ENCODE results near the gene BCKDK. TPM values are rescaled to one million over a fixed set of nuclear protein-coding genes. Genes with fewer than 3 reads are reported as not detected.

The BCKDK gene
- total RNA-seq, 1 experiment from 2014 or later, result 42.7 TPM

DNA sequence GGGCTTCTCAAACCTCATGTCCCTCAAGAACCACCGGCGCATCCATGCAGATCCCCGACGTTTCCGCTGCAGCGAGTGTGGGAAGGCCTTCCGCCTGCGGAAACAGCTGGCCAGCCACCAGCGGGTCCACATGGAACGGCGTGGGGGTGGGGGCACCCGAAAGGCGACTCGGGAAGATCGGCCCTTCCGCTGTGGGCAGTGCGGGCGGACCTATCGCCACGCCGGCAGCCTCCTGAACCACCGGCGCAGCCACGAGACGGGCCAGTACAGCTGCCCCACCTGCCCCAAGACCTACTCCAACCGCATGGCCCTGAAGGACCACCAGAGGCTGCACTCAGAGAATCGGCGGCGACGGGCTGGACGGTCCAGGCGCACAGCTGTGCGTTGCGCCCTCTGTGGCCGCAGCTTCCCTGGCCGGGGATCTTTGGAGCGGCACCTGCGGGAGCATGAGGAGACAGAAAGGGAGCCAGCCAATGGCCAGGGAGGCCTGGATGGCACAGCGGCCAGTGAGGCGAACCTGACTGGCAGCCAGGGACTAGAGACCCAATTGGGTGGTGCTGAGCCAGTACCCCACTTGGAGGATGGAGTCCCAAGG lies 28.1 kb upstream of the BCKDK start:
- no peak for DNase-seq (ENCODE audit: low read depth)

DNA sequence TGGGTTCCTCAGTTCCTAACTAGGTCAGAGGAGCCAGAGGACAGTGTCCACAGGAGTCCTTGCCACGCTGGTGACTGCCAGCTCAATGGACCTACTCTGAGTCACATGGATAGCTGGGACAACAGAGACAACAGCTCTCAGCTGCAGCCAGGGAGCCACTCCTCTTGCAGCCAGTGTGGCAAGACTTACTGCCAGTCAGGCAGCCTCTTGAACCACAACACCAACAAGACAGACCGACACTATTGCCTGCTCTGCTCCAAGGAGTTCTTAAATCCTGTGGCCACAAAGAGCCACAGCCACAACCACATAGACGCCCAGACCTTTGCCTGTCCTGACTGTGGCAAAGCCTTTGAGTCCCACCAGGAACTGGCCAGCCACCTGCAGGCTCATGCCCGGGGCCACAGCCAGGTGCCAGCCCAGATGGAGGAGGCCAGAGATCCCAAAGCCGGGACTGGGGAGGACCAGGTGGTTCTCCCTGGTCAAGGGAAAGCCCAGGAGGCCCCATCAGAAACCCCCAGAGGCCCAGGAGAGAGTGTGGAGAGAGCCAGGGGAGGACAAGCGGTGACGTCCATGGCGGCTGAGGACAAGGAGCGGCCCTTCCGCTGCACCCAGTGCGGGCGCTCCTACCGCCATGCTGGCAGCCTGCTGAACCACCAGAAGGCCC lies 27.3 kb upstream of the BCKDK start:
- DNase-seq (ENCODE audit: low read depth), result no peak

DNA sequence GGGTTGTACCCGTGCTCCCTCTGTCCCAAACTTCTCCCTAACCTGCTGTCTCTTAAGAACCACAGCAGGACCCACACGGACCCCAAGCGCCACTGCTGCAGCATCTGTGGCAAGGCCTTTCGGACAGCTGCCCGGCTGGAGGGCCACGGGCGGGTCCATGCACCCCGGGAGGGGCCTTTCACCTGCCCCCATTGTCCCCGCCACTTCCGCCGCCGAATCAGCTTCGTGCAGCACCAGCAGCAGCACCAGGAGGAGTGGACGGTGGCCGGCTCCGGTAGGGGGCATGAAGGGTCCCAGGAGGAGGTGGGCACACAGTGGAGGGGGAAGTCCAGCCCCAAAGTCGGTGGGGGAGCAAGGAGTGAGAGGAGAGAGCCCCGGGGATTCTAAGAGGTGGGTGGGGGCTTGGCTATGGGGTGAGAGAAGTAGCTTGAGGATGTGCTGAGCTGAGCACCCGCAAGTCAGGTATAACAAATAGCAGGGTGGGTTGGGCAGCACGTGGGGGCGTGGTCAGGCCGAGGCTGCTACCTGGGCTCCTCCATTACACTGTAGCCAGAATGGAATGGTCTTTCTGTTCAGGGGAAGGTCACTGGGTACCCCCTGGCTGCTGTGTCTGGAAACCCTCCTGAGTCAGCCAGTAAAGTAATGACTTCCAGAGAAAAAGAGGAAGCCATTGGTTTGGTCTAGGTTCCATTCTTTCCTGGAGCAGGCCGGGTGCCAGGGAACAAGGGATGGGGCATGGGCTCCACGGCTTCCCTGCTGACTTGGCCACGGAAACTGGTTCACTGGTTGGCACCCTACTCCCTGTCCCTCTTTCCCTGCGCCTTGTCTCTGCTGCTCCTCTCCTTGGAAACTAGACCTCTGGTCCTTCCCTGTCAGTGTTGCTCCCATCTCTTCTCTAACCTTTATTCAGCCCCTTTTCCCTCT lies 26.5 kb upstream of the BCKDK start:
- DNase-seq (ENCODE audit: low read depth), result no peak

DNA sequence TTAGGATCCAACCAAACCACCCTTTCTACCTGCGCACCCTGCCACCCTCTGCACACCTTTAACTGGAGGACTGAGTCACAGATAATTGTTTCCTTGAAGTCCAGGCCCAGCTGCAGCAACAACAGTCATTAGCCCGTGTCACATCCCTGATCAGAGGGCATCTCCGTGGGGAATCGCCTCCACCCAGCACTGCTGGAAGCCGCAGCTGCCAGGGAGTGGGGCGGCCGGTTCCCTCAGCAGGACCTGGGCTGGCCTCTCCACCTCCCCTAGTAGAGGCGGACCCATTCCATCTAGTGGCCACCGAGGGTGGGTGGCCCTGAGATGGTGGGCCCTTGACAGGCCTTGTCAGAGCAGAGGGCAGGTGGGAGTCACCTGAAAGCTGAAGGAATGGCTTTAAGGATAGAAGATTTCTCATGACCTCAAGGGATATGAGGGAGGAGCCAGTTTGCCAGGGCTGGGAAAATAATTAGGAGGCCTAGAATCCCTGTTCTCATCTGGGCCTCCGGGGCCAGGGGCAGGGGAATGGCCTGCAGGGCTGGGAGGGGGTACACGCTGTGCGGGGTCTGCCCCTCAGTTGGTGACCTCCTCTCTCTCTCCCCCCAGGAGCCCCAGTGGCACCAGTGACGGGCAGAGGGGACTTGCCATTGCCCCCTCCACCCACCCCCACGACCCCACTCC lies 25.7 kb upstream of the BCKDK start:
- DNase-seq (ENCODE audit: low read depth), result no peak

DNA sequence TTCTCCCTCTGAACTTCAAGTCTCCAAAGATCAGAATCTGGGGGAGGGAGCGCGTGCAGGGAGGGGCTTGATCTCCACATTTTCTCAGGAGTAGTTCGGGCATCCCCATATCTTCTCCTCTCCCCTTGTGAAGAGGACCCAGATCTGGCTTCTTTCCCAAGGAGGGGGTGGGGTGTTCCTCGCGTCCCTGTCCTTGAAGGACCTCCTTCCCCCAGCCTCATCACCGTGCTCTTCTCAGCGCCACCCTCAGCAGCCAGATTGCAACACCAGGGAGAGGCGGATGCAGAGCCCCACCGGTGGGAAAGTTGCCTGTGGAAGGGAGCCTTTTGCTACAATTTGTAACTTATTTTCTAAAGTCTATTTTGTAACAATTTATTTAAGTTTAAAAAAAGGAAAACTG lies 25.1 kb upstream of the BCKDK start:
- no peak for DNase-seq (ENCODE audit: low read depth)

DNA sequence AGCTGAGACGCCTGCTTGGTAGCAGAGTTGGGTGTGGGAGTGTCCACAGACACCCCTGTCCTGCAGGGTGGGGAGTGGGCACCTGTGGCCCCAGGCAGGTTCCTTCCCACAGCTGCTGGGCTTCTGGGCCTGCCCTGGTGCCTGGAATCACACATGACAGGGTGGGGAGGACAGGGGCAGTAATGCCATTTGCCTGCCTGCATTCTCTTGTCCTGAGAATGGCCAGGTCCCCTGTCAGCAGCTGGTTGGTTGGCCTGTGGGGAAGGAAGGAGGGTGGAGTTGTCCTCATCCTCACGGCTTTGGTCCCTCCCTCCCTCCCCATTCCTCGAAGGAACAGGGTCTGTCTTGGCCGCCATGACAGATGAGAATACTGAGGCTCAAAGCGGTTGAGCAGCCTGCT lies 24.6 kb upstream of the BCKDK start:
- no peak for DNase-seq (ENCODE audit: low read depth)

DNA sequence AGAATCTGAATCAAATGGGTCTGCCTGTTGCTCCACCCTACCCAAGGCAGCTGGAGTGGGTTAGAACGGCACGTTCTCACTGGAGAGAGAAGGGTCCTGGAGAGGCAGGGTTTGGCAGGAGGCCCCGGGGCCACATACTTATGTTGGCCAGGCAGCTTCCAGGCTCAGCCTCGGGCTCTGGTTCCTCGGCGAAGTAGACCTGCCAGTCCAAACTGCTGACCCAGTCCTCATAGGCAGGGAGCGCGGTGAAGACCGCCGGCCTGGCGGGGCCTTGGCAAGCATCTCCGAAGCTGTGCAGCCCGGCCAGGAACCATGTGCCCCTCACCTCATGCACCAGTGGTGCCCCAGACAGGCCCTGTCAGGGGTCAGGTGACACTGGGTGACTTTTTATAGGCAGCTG lies 24.2 kb upstream of the BCKDK start:
- no peak for DNase-seq (ENCODE audit: low read depth)

DNA sequence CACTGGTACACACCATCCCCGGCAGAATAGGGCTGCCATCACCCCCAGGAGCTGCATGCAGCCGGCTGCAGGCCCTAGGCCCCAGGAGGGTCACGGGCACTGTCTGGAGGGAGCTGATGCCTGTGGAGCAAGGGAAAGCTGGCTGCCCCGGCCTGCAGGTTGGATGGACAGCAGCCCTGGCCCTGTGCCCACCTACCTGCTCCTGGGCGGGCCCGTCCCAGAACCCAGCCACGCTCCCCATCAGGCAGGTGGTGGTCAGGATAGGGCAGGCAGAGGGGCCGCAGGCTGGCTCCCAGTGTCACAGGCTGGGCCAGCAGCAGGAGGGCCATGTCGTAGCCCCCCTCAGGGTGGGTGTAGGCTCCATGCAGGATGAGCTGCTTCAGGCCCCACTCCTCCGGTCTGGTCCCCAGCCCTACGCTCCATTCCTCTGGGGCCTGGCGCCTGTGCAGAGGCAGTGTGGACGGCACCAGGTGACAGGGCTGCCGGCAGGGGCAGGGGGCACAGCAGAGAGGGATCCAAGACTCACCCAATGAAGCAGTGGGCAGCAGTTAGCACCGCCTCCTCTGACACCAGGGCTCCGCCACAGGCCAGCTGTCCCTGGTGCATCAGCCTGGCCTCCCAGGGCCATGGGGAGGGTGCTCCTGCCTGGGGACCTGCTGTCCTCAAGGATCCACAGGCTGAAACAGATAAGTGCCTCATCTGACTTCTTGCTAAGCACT lies 23.4 kb upstream of the BCKDK start:
- no peak for DNase-seq (ENCODE audit: low read depth)

DNA sequence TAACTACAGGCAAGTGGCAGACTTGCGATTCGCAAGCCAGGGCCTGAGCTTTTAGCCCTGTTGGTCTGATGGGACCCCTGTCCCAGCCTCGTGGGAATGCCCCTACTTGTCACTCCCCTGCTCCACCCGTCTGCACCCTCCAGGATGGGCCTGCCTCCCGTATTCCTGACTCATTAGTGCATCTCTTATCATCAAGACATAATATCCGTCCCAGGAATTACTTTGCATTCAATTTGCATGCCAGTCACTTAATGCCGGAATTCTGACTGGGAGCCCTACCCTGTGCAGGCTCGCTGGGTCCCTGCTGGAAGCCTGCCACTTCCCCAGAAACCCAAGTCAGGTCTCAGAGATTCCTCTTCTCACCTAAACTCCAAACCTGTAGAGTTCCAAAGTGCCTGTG lies 22.8 kb upstream of the BCKDK start:
- DNase-seq (ENCODE audit: low read depth), result no peak

DNA sequence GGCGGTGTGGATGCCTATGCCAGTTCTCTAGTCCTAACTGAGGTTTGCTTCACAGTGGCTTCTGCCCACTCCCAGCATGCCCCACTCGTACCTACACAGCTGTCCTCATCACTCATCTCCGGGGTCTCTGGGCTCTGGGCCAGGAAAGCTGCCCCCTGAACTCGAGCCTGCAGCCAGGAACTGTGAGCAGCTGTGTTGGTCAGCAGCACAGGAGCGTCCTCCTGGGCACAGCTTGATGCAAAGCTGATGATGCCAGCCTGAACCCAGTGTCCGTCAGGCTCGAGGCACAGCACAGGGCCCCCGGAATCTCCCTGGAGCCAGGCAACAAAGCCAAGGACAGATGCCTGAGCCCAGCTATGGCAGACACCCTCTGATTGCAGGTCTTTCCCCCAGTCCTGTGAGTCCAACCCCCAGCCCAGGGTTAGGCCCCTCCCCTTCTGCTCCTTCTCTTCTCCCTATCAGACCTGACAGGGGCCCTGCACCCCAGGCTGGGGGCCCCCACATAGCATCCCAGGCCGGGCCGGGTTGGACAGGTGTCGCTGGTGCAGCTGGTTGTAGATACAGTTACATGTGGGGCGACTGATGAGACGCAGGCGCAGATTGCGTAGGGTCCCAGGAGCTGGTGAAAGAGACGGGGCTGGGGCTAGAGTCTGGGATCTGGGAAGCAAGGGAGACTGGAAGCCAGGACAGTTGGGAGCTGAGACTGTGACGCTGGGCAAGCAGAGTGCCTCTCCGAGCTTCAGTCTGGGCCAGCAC lies 22.1 kb upstream of the BCKDK start:
- no peak for DNase-seq (ENCODE audit: low read depth)

DNA sequence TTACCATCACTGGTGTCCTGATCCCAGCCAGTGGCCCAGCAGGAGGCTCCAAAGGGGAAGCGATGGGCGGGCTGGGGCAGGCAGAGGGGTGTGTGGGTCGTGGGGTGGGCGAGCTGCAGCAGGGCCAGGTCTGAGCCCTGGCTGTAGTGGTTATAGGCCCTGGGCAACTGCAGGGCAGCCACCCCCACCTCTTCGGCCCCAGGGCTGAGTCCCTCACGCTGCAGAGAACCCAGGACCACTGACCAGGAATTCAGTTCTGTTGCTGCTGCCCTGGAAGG lies 21.6 kb upstream of the BCKDK start:
- no peak for DNase-seq (ENCODE audit: low read depth)

DNA sequence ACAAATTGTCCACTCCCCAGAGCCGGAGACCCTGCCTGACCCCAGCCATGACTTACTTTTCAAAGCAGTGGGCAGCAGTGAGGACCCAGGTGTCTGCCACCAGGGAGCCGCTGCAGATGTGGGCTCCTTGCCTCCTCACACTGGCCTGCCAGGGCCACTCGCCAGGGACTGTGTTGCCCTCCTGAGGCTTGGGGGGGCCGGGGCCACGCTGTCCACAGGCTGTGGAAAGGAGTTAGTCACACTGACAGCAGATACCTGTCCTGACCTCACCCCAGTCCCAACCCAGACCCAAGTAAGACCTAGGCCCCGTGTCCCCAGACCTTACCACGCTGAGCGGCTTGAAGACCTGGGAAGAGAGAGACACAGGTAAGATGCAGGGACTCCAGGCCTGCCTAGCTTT lies 20.7 kb upstream of the BCKDK start:
- no peak for DNase-seq (ENCODE audit: low read depth)

DNA sequence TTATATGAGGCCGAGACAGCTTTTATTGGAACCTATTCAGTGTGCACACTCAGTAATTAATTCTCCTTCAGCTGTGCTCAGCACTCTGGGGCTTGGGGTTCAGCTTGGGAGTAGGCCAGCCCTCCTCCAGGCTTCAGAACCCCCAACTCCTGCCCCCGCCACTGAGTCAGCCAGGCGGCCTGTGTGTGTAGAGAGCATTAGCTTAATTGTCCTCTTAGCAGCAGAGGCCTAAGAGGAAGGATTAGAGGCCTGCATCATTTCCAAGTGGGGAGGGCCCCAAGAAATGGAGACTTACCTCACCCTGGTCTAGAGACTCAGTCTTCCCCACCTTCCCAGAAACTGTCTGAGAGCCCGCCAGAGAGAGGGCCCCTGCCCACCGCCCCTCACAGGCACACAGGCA lies 20.2 kb upstream of the BCKDK start:
- DNase-seq (ENCODE audit: low read depth), result no peak

DNA sequence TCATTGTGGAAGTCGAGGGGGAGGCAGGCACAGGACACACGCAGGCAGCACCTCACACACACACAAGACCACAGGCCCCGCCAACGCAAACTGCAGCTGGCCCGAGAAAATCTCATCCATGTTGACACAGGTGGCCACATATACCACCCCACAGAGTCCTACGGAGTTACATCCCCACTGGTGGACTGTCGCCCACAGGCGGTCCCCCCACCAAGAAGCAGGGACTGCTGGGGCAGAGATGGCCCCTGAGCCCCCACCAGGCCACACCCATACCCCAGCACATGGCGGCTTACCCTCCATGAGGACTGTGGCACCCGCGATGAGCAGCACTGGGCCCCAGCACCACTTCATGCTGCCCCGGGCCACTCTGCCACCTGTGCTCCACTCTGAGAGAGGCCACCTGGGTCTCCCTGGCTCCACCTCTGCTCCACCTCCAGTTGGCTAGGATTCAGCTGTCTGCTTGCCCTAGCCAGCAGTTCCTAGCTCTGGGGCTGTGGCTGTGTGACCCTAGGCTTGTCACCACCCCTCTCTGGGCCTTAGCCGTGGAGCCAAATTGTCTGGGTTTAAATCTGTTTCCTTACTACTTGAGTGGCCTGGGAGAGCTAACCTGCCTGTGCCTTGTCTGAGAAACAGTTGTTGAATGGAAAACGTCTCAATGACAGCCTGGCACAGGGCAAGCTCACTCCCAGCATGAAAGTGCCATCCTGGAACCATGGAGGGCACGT lies 19.6 kb upstream of the BCKDK start, which contains the start of gene PRSS53:
Gene PRSS53, minus strand, starts transcription at position 485 of the 725 bp plus-strand sequence. Its CDS starts 134 bp downstream, at position 351.
- DNase-seq (ENCODE audit: low read depth), result no peak

DNA sequence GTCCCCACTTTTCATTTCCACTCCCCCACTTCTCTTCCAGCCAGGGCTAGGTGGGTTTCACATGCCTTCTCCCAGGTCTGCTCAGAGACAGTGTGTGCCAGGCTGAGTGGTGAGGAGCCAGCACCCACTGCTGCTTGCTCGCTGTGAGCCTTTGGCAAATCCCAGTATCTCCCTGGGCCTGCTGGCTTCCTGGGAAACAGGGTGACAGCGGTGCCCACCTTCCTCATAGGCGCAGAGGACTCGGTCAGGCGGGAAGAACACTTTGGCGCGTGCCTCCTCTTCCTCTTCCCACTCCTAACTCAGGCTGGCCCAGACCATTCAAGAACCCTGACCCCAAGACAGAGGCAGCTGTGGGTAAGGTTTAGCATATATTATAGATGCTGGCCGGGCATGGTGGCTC lies 19.0 kb upstream of the BCKDK start:
- DNase-seq (ENCODE audit: low read depth), result no peak

DNA sequence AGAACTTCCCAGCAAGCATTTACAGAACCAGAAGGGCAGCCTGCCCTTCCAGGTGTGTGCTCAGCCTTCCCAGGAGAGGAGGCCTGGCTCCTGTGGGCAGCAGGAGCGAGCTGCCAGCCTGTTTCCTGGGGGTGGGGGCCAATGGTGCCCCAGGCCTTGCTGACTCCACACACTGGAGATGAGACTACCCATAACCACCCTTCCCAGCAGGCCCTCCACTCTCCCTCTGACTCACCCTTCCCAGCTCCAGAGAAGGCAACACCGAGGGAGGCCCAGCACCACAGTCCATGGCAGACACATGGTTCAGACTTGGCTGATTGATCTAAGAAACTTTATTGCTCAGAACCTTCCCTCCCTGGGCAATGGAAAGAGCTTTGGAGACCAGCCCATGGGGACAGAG lies 17.6 kb upstream of the BCKDK start:
- peak; percentile 75 for DNase-seq (ENCODE audit: low read depth)

DNA sequence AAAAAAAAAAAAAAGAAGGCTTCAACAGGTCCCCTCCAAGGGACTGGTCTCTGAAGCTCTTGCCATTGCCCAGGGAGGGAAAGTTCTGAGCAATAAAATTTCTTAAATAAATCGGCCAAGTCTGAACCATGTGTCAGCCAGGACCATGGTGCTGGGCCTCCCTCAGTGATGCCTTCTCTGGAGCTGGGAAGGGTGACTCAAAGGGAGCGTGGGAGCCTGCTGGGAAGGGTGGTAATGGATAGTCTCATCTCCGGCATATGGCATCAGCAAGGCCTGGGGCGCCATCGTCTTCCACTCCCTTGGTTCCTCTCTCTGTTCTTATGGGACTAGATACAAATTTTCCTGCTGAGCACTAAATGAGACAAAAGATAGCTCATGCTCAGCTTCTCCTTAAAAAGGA lies 15.9 kb upstream of the BCKDK start:
- DNase-seq (ENCODE audit: low read depth), result peak; percentile 91

DNA sequence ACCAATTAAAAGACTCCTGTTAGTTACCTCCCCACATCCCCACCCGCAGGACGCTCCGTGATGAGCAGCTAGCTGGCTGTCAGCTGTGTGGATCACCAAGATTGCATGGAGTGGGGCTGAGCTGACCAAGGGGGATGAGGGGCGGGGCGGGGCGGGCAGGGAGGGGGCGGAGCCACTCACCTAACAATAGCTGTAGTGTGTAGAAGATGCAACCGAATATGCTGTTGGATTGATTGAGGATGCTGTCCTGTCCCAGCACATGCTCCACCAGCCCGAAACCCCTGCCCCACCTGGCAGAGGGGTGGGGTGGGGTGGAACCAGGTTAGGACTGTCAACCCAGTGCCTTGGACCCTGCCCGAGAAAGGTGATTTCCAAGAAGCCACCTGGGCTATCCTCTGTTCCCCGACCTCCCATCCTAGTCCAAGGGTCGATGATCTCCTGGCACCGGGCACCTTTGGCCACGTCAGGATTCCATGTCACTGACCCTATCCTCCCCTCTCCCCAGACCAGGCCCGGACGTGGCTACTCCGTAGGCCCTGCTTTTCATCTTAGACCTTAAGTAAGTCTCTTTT lies 15.0 kb upstream of the BCKDK start:
- peak; percentile 72 for DNase-seq (ENCODE audit: low read depth)

DNA sequence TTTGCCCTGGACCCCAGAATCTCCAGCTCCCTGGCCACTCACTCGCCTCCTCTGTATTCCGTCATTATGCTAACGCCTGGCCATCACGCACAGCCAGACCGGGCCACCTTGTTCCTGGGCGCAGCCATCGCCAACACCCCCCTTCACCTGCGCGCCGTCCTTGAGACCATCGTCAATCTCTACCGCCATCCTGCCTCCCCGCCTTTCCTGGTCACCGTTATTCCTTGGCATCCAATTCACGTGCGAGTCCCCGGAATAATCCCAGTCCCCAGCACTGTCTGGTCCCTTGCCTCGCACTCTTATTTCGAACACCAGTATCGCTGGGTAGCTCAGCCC lies 14.1 kb upstream of the BCKDK start:
- no peak for DNase-seq (ENCODE audit: low read depth)
